NK-92 (cell line): Measurements from ENCODE around the gene TFCP2L1.

Experiments
- DNase-seq: peaks from one replicate; lab custom pipeline; 2025; ENCODE audit not compliant: unreplicated experiment; lab: John Stamatoyannopoulos, UW

Gene TFCP2L1

GRCh38 chr2:121200011-121200347 lies 85.0 kb downstream of the TFCP2L1 start:
- no peak for DNase-seq

DNA sequence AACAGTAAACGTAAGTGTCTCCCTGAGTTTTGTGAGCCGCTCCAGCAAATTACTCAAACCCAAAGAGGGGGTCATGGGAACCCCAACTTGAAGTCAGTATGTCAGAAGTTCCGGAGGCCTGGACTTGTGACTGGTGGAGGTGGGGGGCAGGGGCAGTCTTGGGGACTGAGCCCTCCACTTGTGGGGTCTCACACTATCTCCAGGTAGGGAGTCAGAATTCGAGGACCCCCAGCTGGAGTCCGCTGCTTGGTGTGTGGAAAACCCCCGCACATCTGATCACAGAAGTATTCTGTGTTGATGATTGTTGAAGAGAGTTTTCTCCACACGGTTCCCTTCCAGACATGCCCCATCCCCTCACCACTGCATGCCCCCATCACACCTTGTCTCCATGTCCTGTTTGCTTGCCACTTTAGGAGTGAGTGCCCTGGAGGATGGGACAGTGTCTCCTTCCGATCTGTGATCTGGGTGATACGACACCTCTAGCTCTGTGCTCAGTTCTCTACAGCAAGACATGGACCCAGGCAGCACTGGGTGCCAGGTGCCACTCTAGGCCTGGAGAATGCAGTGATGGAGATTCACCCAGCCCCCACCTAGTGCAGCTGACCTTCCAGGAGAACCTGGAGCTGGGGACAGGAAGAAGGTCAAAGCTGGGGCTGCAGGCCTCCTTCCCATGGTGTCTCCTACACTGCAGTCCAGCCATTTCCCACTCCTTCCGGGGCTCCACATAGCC lies 85.6 kb downstream of the TFCP2L1 start:
- DNase-seq, result no peak

DNA sequence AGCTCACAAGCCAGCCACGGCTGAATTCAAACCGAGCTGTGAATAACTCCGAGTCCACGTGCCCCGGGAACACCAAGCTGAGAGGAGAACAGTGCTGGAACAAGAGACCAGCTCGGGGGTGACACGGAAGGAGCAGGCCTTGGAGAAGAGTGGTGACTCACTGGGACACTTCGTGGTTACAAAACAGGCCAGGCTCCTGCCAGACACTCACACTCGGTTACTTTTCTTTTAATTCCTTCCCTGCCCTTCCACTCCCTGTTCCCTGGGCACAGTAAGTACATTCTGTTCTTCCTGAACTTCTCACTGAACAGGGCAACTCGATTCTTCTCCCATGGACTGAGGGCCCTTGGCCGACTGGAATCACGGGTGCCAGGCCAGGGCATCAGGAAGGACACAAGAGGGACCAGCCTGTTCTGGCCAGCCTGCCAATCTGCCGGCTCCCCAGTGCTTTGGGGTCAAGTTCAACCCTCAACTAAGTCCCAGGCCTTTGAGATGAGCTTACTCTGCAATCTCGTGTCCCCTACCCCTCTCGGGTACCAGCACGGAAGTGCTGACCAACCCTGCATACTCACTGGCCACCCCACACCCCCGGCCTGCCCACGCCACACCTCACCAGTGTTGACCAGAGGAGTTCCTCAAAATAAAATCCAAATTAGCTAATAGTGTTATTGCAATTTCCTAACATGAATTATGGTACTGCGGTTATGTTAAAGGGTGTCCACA lies 87.5 kb downstream of the TFCP2L1 start:
- no peak for DNase-seq

GRCh38 chr2:121196849-121197155 lies 88.2 kb downstream of the TFCP2L1 start:
- DNase-seq, result no peak

DNA sequence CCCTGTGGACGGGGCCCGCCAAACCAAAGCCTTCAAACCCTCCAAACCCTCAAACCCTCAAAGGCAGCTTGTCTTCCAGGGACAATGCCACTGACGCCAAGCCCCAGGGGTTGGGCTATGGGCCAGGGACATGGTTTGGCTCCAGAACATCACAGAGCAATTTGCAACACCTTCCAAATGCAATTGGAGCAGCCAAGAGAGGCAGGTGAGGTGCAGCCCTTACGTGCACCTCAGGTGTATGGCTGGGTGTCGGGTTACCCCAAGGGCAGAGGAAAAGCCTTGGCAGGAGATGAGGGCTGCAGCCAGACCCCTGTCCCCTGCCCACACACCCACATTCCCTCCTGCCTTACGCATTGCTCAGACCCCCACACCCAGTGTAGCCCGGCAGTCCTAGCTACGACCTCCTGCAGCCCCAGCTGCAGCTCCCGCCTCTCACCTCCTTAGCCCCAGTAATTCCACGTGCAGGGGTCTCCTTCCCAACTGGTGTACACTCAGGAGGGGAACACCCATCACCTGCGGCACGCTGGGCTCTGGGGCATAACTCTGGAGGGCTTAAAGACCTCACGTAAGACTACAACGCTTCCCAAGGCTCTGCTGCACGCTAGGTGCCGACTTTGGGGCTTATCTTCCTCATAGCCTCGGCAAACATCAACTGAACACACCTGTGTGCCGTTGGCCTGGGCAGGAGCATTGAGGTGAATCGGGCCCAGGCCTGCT lies 88.7 kb downstream of the TFCP2L1 start:
- no peak for DNase-seq

DNA sequence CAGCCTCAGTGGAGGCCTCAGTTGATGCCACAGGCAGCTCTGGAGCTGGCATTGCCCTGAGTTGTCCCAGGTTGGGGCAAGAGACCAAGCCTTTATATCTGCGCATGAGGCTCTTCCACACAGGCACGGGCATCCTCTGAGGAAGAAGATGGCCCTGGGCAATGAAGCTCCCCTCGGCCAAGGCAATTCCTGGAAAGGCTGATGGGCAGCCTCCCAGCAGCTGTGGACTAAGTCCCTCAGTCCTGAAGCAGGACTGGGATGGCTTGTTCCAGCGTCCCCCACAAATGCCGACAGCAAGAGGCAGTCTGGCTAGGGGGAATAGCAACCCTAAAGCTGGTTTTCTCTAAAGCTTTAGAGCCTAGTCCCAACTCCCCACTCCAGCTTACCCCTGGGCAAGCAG lies 90.0 kb downstream of the TFCP2L1 start:
- no peak for DNase-seq

- DNase-seq, result no peak
Measured at GRCh38 chr2:121194626-121195025, 90.4 kb downstream of the TFCP2L1 start.

DNA sequence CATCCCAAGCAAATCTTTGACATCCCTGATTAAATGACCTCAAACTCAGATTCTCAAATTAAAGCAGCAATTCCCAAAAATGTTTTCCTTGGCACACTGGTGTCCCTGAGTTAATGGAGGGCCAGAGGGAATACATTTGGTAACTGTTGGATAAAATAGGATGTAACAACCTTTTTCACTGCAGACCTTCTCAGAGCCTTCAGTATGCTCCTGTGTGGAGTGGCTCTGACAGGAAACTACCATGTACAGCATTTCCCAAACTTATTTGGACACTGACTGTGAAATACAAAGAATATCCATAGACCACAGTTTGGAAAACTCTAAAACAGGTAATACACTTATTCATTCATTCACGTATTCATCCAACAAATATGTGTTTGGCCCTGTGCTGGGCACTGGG lies 91.8 kb downstream of the TFCP2L1 start:
- DNase-seq, result no peak

- DNase-seq, result no peak
Measured at GRCh38 chr2:121192576-121192975, 92.4 kb downstream of the TFCP2L1 start.

DNA sequence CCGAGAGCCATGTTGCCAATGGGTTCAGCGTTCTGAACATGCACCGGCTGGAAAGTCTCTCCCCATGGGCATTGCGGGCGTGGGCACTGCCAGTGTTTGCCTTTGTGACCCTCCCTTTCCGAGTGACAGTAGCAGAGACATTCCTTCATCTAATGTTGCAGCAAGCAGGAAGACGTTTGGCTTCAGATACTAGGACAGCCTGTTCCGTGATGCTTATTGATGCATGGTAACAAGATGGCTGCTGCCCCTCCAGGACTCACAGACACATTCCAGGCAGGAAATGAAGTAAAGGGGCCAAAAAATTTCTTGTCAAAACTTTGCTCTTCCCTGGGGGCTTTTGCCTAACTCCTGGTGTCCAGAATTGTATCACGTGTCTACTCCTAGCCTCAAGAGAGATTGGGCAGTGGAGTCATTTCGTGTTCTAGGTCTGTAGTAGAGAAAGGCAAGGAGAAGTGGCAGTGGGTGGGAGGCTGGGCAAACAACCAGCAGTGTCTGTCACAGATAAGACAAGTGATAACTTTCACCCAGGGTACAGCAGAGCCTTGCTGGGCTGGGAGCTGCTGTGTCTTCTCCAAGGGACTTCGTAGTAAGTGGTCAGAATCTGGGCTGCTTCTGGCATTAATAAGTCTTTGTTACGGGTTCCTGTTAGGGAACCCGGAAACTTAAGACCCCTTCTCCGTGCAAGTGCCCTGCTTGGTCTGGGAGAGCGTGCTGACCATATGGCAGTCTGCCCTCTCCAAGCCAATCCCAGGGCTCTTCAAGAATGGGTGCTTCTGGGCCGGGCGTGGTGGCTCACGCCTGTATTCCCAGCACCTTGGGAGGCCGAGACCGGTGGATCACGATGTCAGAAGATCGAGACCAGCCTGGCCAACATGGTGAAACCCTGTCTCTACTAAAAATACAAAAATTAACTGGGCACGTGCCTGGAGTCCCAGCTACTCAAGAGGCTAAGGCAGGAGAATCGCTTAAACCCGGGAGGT lies 93.5 kb downstream of the TFCP2L1 start:
- DNase-seq, result no peak

DNA sequence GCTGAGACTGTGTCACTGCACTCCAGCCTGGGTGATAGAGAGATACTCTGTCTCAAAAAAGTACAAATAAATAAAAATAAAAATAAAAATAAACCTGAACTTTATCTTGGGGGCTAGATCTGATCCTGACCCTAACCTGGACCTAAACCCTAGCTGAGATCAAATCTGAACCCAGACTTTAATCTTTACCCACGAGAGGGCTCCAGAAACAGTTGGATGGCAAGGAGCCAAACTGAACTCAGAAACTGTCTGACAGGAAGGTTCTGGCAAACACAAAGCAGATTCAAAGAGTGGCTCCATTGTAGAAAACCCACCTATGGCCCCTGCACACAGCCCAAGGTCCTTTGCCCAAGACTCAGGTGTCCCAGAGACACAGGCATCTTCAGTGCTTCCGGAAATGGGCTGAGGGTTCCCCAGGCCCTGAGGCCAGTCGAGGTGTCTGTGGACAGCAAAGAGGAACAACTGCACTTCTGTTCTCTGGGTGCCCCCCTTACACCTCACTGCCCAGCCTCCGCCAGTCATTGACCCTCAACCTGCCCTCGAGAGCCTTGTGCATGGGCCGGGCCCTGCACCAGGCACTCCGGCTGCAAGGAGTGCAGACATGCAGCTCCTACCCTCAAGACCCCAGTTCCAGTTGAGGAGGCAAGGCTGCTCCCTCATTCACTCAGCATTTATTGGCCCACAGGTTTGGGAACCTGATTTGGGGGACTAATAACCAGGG lies 95.2 kb downstream of the TFCP2L1 start:
- DNase-seq, result no peak

DNA sequence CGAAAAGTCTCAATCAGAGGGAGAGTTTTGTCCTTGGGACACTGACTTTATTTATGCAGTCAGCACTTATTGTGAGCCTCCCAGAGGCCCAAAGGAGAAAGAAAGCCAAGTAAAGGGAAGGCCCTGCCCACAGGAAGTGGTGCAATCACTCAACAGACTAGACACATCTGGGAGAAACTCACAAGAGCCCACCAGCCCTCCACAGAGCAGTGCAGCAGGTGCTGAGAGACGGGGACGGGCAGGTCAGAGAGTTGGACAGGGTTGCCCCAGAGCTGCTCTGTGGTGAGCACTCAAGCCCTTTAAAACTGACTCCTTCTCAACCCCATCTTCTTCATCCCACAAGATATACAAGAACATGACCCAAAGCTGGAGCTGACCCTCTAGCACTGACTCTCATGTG lies 96.0 kb downstream of the TFCP2L1 start:
- DNase-seq, result no peak

DNA sequence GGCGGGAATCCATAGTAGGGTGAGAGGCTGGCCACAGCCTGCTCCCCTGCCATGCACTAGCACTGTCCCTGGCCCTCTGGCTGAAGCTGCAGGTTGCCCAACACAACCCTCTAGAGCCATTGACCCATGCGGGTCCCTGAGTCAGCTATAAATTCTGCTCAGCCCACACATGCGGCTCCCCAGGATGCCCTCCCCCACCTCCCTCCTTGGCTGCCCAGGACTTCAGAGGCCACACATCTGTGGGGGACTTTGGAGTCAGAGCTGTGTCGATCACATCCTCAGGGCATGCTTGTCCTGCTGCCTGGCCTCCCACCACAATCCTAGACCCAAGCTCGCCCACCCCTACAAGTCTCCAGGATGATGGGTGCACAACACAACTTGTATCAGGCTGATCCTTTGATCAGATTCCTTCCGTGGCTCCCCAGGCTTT lies 97.0 kb downstream of the TFCP2L1 start:
- no peak for DNase-seq

GRCh38 chr2:121187351-121187981 lies 97.5 kb downstream of the TFCP2L1 start:
- no peak for DNase-seq

GRCh38 chr2:121186261-121186660 lies 98.7 kb downstream of the TFCP2L1 start:
- no peak for DNase-seq

DNA sequence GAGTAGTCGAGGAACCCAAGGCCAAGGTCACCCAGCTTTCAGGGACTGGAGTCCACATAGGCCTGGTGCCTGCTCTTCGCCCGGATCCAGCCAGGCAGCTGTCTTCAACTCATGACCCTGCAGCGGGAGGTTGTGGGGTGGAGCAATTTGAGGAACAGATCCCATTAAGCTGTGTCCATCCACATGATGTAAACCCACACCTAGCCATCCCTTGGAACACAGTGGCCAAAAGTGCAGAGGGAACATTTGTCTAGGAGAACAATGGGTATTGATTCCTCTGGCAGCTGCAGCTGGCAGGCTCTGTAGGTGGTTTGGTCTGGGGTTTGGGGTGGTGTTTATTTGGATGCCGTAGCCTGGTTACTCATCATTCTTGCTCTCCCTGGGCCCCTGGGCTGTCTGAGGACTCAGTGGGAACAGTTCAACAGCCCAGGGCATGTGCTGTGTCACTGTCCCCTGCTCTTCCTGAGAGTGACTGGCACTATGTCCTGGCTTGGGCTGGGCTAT lies 99.4 kb downstream of the TFCP2L1 start:
- DNase-seq, result no peak

DNA sequence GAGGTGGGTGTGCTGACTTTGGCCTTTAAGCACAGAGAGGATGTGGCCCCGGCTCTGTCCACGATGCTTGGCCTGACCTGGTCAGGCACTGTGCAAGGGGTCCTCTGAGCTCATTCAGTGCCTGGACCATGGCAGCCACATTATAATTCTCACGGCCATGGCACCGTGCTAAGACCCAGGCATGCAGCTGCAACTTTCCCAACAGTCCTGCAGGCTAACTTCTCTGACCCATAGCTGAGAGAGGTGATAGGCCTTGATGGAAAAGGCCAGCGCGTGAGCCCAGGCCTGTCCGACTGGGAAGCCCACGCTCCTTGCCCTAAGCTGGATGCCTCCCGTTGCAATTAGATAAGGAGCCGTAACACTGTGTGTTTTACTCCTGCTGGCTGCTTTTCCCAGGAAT lies 99.9 kb downstream of the TFCP2L1 start:
- DNase-seq, result no peak

- DNase-seq, result no peak
Measured at GRCh38 chr2:121184248-121184862, 100.6 kb downstream of the TFCP2L1 start.

DNA sequence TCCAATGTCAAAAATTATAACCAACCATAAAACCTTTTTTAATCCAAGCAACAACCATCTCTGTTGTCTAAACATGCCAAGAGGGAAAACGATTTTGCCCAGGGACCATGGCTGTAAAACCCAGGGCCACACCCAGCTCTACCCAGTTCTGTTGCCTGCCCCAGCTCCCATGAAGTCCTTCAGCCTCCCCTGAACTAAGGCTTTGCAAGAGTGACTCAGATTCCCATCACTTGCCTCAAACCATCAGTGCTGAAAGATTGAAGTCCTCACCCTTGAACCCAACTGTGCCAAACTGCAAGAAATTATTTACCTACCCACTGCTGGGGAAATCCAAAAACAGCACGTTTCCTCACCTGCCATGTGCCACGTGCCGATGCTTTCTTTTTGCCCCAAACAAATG lies 102.5 kb downstream of the TFCP2L1 start:
- no peak for DNase-seq
